NCI-H82 (cell line): Measurements from ENCODE around the gene SLC1A5.
"Not testable (repeated sequence)": the region's sequence is repeated elsewhere in the genome, so short reads cannot be mapped to it uniquely, and the experiment has no call there.

Experiments
- DNase-seq: peaks from one replicate; lab custom pipeline; 2025; lab: John Stamatoyannopoulos, UW

SLC1A5 gene

DNA sequence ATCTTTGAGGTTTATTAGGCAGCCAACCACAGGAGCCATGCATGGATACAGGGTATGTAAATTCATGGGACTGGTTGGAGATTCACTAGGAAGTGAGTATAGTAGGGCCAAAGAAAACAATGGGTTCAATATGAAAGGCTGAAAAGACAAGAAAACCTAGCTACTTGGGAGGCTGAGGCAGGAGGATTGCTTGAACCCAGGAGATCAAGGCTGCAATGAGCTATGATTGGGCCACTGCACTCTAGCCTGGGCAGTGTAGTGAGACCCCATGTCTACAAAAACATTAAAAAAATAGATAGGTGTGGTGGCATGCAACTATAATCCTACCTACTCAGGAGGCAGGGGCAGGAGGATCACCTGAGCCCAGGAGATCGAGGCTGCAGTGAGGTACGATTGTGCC, 10.3 kb upstream of the SLC1A5 start:
- DNase-seq: no peak

- DNase-seq: no peak
Measured at GRCh38 chr19:46797881-46798280, 9.5 kb upstream of the SLC1A5 start.

- no peak for DNase-seq
Measured at GRCh38 chr19:46791944-46792343, 3.5 kb upstream of the SLC1A5 start.

- no peak for DNase-seq
Measured at GRCh38 chr19:46789371-46789770, 977 bp upstream of the SLC1A5 start.

DNA sequence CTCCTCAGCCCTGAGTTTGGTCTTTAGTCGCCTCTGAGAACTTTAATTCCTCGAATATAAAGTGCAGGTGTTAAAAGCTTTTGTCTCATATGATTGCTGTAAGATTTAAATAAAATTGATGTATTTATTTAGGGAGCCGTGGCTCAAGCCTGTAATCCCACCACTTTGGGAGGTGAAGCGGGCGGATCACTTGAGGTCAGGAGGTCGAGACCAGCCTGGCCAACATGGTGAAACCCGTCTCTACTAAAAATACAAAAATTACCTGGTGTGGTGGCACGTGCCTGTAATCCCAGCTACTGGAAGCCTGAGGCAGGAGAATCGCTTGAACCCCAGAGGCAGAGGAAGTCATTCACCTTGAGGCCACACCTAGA, 559 bp upstream of the SLC1A5 start:
- no peak for DNase-seq

DNA sequence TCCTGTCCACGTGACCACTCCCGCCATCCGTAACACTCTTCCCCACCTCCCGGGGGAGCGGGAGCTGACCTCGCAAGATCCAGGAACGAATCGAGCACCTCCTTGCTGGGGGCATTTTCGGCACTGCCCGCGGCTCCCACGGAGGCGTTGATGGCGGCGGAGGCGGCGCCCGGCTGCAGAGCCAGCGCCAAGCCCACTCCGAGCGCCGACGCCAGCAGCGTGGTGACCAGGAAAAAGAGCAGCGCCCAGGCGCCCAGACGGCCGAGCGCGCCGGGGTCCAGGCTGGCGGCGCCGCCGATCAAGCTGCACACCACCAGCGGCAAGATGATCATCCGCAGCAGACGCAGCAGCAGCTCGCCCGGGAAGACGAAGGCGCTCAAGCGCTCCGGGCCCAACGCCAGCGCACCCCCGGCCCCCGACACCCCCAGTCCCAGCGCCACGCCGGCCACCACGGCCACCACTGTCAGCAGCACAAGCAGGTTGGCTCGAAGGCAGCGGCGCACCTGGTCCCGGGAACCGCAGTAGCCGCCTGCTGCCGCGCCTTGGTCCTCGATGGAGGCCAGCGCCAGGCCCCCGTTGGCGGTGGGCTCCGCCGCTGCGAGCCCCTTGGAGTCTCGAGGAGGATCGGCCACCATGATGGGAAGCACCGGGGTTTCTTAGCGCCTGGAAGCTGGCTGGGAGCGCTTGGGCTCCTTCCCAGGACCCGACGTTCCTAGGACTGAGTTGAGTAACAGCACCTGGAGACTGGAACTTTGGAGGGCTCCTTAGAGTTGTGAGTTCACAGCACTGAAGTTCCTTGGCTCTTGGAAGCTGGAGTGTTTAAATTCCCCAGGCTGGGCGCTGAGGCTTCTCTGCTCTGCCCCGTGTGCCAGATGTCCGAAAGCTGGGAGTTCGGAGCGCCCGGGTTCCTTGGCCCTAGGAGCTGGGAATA, 798 bp downstream of the SLC1A5 start:
- peak; percentile 83 for DNase-seq

GRCh38 chr19:46787040-46787330, 1.4 kb downstream of the SLC1A5 start:
- DNase-seq: no peak

DNA sequence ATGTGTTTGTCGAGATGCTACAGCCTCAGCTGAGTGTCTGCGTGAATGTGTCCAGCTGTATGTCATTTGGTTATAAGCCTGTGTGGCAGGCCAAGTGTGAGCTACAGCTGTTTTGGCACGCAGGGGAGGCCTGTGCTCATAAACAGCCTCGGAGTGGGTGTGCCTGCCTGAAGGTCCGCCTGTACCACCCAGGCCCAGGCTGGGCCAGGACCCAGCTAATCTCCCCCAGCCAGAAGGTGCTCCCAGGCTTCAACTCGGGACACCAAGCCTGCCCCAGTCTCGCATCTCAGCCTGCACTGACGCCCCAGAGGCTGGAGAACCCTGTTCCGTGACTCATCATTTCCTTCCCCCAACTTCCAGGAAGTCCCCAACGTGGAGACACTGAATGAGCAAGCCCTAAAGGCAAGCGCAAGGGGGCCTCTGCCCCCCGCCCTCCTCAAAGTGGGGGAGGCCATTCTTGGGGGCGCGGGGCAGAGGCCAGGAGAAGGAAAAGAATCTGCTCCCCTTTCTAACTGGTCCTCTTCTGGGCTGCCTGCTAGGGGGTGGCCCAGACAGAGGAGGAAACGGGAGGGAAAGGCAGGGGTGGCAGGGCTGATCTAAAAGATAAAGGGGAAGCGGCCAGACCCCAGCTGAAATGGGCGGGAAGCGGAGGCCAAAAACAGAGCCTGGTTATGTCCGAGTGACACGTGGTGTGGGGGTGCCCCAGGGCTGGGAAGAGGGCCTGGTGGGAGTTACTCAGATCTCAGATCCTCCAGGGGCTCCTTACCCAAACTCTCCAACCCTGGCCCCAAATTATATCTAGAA, 2.0 kb downstream of the SLC1A5 start:
- DNase-seq: peak; percentile 80

DNA sequence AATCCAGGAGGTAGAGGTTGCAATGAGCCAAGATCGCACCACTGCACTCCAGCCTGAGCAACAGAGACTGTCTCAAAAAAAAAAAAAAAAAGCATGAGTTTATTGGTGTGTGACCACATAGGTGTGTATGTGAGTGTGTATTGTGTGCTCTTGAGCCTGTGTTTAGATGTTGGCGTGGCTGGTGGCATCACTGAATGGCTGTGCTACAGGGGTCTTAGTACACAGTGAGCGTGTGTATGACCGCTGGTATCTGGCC, 2.5 kb downstream of the SLC1A5 start:
- no peak for DNase-seq

GRCh38 chr19:46785054-46785979, 3.1 kb downstream of the SLC1A5 start:
- peak; percentile 29 for DNase-seq

GRCh38 chr19:46784262-46785053, 3.9 kb downstream of the SLC1A5 start:
- DNase-seq: peak; percentile 85

DNA sequence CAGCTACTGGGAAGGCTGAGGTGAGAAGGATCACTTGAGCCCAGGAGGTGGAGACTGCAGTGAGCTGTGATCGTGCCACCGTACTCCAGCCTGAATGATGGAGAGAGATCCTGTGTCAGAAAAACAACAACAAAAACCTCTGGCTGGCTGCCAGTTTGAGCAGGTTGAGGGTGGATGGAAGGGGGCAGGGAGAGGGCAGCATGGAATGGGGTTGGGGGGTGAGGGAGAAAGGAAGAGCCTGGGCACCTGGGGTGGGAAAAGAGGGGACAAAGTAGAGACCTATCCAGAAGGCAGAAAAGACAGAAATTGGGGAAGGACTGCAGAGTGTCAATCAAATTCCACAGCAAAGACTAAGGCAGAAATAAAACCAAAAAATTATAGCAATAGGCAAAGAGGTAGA, 4.7 kb downstream of the SLC1A5 start:
- DNase-seq: peak; percentile 69

DNA sequence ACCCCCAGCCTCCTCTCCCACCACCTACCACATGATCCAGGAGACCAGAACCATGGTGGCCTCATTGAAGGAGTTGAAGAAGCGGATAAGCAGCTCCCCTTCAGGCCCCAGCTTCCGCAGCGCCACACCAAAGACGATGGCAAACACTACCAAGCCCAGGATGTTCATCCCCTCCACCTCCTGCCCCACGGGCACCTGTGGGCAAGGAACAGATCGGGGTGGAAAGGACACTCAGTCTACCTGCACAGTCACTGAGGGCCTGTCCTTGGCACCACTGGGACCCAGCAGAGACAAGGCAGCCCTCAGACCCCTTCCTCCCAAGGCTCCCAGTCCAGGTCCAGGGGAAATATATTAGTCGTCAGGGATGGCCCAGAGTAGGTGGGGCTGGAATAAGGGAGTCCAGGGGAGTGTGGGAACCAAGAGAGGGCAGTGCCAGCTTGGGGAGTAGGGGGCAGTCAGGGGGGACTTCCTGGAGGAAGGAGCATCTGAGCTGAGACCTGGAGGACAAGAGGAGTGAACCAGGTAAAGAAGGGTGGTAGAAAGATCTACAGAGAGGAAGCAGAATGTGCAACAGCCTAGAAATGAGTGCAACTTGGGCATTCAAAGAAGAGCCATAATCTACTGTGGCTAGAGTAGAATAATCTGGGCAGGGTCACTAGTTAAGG, 5.9 kb downstream of the SLC1A5 start:
- DNase-seq: no peak

GRCh38 chr19:46777956-46778645, 10.3 kb downstream of the SLC1A5 start:
- DNase-seq: not testable (repeated sequence)

GRCh38 chr19:46776927-46777911, 11.2 kb downstream of the SLC1A5 start:
- DNase-seq: peak; percentile 76

GRCh38 chr19:46775642-46776258, 12.6 kb downstream of the SLC1A5 start:
- no peak for DNase-seq

GRCh38 chr19:46773018-46773399, 15.4 kb downstream of the SLC1A5 start:
- no peak for DNase-seq

- no peak for DNase-seq
Measured at GRCh38 chr19:46772170-46773017, 16.0 kb downstream of the SLC1A5 start.
